HG02588 (cell line): ENCODE data around the gene ELOVL6.

Experiments
- ATAC-seq: cut with Tn5 transposase; IDR thresholded peaks from one replicate; pipeline ENCODE4 v1.9.1; 2021; ENCODE audit warnings: mild to moderate bottlenecking, moderate library complexity; ENCODE audit not compliant: unreplicated experiment

Gene ELOVL6

GRCh38 chr4:110130576-110131358 is 67.6 kb downstream of the ELOVL6 start:
- no peak for ATAC-seq

GRCh38 chr4:110129544-110129943 is 68.9 kb downstream of the ELOVL6 start:
- no peak for ATAC-seq

GRCh38 chr4:110128472-110128919 is 69.9 kb downstream of the ELOVL6 start:
- ATAC-seq = no peak

GRCh38 chr4:110128029-110128428 is 70.4 kb downstream of the ELOVL6 start:
- ATAC-seq = no peak

- ATAC-seq = no peak
Observed at GRCh38 chr4:110124711-110125110, 73.7 kb downstream of the ELOVL6 start.

GRCh38 chr4:110122201-110122600 is 76.2 kb downstream of the ELOVL6 start:
- ATAC-seq = no peak

GRCh38 chr4:110120506-110120905 is 77.9 kb downstream of the ELOVL6 start:
- ATAC-seq = no peak

- ATAC-seq = no peak
Observed at GRCh38 chr4:110119880-110120279, 78.5 kb downstream of the ELOVL6 start.

GRCh38 chr4:110119337-110119736 is 79.1 kb downstream of the ELOVL6 start:
- no peak for ATAC-seq

GRCh38 chr4:110112056-110112455 is 86.4 kb downstream of the ELOVL6 start:
- ATAC-seq = no peak

GRCh38 chr4:110109455-110109854 is 89.0 kb downstream of the ELOVL6 start:
- ATAC-seq = no peak

- ATAC-seq = no peak
Observed at GRCh38 chr4:110108960-110109359, 89.5 kb downstream of the ELOVL6 start.

- peak; percentile 71 for ATAC-seq
Observed at GRCh38 chr4:110108422-110108821, 90.0 kb downstream of the ELOVL6 start.

- ATAC-seq = no peak
Observed at GRCh38 chr4:110107866-110108265, 90.5 kb downstream of the ELOVL6 start.

GRCh38 chr4:110106931-110107296 is 91.5 kb downstream of the ELOVL6 start:
- ATAC-seq = peak; percentile 78

GRCh38 chr4:110104661-110105060 is 93.8 kb downstream of the ELOVL6 start:
- ATAC-seq = no peak

- no peak for ATAC-seq
Observed at GRCh38 chr4:110099638-110100037, 98.8 kb downstream of the ELOVL6 start.

GRCh38 chr4:110096405-110096804 is 102.0 kb downstream of the ELOVL6 start:
- ATAC-seq = no peak

- no peak for ATAC-seq
Observed at GRCh38 chr4:110092646-110093045, 105.8 kb downstream of the ELOVL6 start.

GRCh38 chr4:110091434-110092140 is 106.8 kb downstream of the ELOVL6 start:
- no peak for ATAC-seq

- no peak for ATAC-seq
Observed at GRCh38 chr4:110088670-110089069, 109.7 kb downstream of the ELOVL6 start.

- no peak for ATAC-seq
Observed at GRCh38 chr4:110087070-110087708, 111.2 kb downstream of the ELOVL6 start.
